NCI-H345 (cell line): ENCODE data around the gene ETS1.

ENCODE experiments used
- DNase-seq: peaks from one replicate; lab custom pipeline; 2025; lab: John Stamatoyannopoulos, UW

Gene ETS1

GRCh38 chr11:128619007-128619406 lies 31.6 kb upstream of the ETS1 start:
- no peak for DNase-seq

- no peak for DNase-seq
Observed at GRCh38 chr11:128618603-128619002, 31.2 kb upstream of the ETS1 start.

GRCh38 chr11:128616161-128616560 lies 28.8 kb upstream of the ETS1 start:
- no peak for DNase-seq

- DNase-seq = no peak
Observed at GRCh38 chr11:128615612-128616011, 28.3 kb upstream of the ETS1 start.

GRCh38 chr11:128615076-128615475 lies 27.7 kb upstream of the ETS1 start:
- DNase-seq = no peak

- DNase-seq = peak; percentile 46
Observed at GRCh38 chr11:128614026-128614425, 26.7 kb upstream of the ETS1 start.

GRCh38 chr11:128613300-128613995 lies 26.1 kb upstream of the ETS1 start:
- DNase-seq = no peak

GRCh38 chr11:128610721-128611617 lies 23.6 kb upstream of the ETS1 start:
- no peak for DNase-seq

- no peak for DNase-seq
Observed at GRCh38 chr11:128609785-128610184, 22.4 kb upstream of the ETS1 start.

- no peak for DNase-seq
Observed at GRCh38 chr11:128608746-128609407, 21.5 kb upstream of the ETS1 start.

- DNase-seq = peak; percentile 44
Observed at GRCh38 chr11:128607819-128608218, 20.5 kb upstream of the ETS1 start.

- peak; percentile 11 for DNase-seq
Observed at GRCh38 chr11:128604723-128605122, 17.4 kb upstream of the ETS1 start.

GRCh38 chr11:128603752-128604414 lies 16.5 kb upstream of the ETS1 start:
- no peak for DNase-seq

GRCh38 chr11:128603003-128603696 lies 15.8 kb upstream of the ETS1 start:
- no peak for DNase-seq

GRCh38 chr11:128599729-128600128 lies 12.4 kb upstream of the ETS1 start:
- DNase-seq = no peak

GRCh38 chr11:128598506-128599150 lies 11.3 kb upstream of the ETS1 start:
- peak; percentile 11 for DNase-seq

- DNase-seq = no peak
Observed at GRCh38 chr11:128598096-128598495, 10.7 kb upstream of the ETS1 start.

GRCh38 chr11:128597209-128597608 lies 9.9 kb upstream of the ETS1 start:
- DNase-seq = no peak

GRCh38 chr11:128596250-128596649 lies 8.9 kb upstream of the ETS1 start:
- no peak for DNase-seq

- no peak for DNase-seq
Observed at GRCh38 chr11:128595775-128596174, 8.4 kb upstream of the ETS1 start.

GRCh38 chr11:128595221-128595620 lies 7.9 kb upstream of the ETS1 start:
- no peak for DNase-seq
